ENCODE results near the gene MAPK12.
A peak's percentile ranks its signal among the peaks of the same experiment; 100 is the strongest.

MAPK12 gene

GRCh38 chr22:50253046-50253915 lies 8.2 kb downstream of the MAPK12 start:
- no peak for DNase-seq

- DNase-seq, result peak in 16 of 51 donors; percentile 16 to 60 (median 43)
Observed at GRCh38 chr22:50252082-50253045, 9.1 kb downstream of the MAPK12 start.

- no peak for DNase-seq
Observed at GRCh38 chr22:50251477-50252081, 9.9 kb downstream of the MAPK12 start.

GRCh38 chr22:50250555-50251476 lies 10.7 kb downstream of the MAPK12 start, which contains the start of gene HDAC10:
HDAC10 (minus strand) TSS chr22:50251265; CDS start chr22:50251032, 233 bp downstream.
- DNase-seq, result peak in 18 of 51 donors; percentile 17 to 58 (median 36)

GRCh38 chr22:50250249-50250554 lies 11.3 kb downstream of the MAPK12 start:
- no peak for DNase-seq

- no peak for DNase-seq
Observed at GRCh38 chr22:50249341-50250248, 11.9 kb downstream of the MAPK12 start.

- no peak for DNase-seq
Observed at GRCh38 chr22:50248196-50249081, 13.0 kb downstream of the MAPK12 start.

- DNase-seq, result peak in 13 of 51 donors; percentile 3 to 53 (median 19)
Observed at GRCh38 chr22:50247748-50248147, 13.7 kb downstream of the MAPK12 start.

- DNase-seq, result no peak
Observed at GRCh38 chr22:50246242-50247175, 15.0 kb downstream of the MAPK12 start.

GRCh38 chr22:50245214-50246072 lies 16.0 kb downstream of the MAPK12 start:
- DNase-seq, result peak in 1 of 51 donors; percentile 50

- DNase-seq, result peak; percentile 60 to 98 (median 90)
Observed at GRCh38 chr22:50244420-50245213, 16.9 kb downstream of the MAPK12 start, which contains the start of gene TUBGCP6. TUBGCP6 (minus strand) TSS chr22:50245023; CDS start chr22:50244459, 564 bp downstream.

- peak in 1 of 51 donors; percentile 38 for DNase-seq
Observed at GRCh38 chr22:50243685-50244419, 17.6 kb downstream of the MAPK12 start.

GRCh38 chr22:50242406-50242949 lies 19.0 kb downstream of the MAPK12 start:
- no peak for DNase-seq

GRCh38 chr22:50238755-50239154 lies 22.7 kb downstream of the MAPK12 start:
- no peak for DNase-seq
